OCI-M1 (cell line): ENCODE results near the gene CAV2.
"Not testable (repeated sequence)": the region's sequence is repeated elsewhere in the genome, so short reads cannot be mapped to it uniquely, and the experiment has no call there.

Source experiments
- DNase-seq: peaks from one replicate; lab custom pipeline; 2025; lab: John Stamatoyannopoulos, UW

CAV2 gene, protein sequence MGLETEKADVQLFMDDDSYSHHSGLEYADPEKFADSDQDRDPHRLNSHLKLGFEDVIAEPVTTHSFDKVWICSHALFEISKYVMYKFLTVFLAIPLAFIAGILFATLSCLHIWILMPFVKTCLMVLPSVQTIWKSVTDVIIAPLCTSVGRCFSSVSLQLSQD

DNA sequence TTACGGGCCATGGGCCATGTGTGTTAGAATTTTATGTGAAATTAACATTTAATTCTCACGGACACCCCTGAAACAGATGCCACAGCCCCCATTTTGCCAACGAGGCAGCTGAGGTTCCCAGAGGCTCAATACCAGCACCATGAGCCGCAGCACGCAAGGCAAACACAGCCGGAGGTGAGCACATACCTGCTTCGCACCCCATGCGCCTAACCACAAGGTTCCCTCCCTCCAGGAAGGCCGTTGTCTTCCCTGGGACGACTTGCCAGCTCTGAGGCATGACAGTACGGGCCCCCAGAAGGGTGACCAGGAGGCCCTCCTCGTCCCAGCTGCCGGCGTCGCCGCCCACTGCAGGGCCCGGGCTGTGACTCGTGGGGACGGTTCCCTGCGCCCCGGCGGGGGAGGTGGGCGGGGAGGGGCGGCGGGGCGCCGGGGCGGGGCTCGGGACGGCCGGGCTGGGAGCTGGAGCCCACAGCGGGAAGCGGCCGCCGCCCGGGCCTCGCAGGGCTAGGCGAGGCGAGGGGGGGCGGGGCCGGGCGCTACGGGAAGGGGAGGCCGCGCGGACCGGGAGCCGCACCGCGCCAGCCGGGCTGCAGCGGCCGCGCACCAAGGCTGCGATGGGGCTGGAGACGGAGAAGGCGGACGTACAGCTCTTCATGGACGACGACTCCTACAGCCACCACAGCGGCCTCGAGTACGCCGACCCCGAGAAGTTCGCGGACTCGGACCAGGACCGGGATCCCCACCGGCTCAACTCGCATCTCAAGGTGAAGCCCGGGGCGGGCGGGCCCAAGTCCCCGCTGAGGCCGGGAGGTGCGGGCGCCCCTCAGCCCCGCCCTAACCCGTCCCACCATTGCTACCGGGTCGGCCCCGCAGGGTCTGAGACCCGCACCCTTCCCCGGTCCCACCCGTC is at the start of gene CAV2:
Gene CAV2 (plus strand): TSS at position 571 of the 910 bp plus-strand sequence. CDS start 44 bp downstream, at position 615.
- DNase-seq: peak; percentile 32

DNA sequence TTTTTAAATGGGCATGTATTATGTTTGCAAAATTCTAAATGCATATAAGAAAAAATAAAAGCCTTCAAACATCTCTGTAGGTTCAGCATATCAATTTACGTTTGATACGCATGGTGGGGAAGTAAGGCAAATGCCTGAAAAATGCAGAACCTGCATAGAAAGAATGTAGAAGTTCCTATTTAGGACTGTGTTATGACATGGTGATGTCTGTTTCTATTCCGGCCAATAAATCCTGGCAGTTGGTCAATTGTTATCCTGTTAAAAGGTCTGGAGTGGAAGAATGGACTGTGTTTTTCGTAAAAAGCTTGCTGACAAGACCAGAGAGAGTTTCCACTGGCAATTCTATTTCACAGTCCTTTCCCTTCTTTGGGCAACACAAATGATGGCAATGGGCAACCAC is 49.6 kb upstream of the CAV2 start:
- DNase-seq: no peak

GRCh38 chr7:116451957-116452729 is 47.4 kb upstream of the CAV2 start:
- DNase-seq: no peak

- DNase-seq: no peak
These were observed 45.2 kb upstream of the CAV2 start for GRCh38 chr7:116454377-116454776.

DNA sequence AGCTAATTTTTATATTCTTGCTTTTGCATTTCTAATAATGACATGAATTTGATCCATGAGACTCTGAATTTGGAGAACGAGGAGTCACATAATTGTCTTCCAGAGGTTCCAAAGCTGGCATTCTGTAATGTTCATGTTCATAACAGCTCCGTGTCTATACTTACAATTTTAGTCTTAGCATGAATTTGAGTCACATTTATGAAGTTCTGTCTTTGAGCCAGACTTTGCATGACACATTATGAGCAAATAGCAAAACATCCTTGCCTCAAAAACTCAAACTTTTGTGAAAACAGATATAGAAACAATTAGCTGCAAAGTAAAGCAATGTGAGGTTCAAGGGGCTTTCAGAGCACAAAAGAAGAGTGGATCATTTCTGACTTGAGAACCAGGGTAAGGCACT is 44.5 kb upstream of the CAV2 start:
- DNase-seq: no peak

GRCh38 chr7:116455499-116455898 is 44.0 kb upstream of the CAV2 start:
- DNase-seq: no peak

GRCh38 chr7:116461500-116461899 is 38.0 kb upstream of the CAV2 start:
- DNase-seq: peak; percentile 42

DNA sequence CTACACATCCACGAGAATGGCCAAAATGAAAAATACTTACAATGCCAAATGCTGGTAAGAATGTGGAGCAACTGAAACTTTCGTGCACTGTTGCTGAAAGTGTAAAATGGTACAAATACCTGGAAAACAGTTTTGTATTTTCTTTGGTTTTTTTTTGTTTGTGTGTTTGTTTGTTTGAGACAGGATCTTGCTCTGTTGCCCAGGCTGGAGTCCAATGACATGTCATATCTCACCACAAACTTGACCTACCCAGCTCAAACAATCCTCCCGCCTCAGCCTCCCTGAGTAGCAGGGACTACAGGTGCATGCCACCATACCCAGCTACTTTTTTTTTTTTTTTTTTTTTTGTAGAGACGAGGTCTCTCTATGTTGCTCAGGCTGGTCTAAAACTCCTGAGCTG is 35.6 kb upstream of the CAV2 start:
- no peak for DNase-seq

DNA sequence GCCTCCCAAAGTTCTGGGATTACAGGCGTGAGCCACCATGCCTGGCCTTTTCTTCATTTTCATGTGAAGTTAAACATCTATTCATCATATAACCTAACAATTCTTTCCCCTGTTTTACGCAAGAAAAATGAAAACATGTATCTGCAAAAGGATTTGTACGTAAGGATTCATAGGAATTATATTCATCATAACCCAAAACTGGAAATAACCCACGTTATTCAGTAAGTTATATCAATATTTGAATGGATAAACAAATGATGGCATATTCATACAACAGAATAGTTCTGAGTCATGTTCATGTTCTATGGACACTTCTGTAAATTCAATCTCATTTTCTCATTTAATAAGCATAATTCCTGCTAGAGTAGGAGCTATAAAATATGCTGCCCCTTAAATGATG is 35.2 kb upstream of the CAV2 start:
- DNase-seq: no peak

GRCh38 chr7:116465125-116465524 is 34.4 kb upstream of the CAV2 start:
- DNase-seq: no peak

DNA sequence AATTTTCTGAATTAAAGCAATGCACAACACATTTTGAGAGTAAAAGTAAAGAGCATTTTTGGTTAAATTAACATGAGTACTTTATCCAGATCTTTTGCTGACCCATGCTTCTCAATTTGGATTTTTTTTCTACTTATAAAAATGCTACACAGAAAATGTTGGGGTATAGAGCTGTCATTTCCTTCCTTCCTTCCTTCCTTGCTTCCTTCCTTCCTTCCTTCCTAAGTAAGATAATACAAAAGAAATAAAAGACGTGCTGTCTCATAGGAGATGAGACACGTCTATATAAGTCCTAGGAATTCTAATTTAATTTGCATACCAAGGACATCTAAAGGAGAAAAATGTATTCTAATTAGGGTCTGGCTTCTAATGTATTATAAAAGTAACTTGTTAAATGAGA is 31.0 kb upstream of the CAV2 start:
- DNase-seq: no peak

DNA sequence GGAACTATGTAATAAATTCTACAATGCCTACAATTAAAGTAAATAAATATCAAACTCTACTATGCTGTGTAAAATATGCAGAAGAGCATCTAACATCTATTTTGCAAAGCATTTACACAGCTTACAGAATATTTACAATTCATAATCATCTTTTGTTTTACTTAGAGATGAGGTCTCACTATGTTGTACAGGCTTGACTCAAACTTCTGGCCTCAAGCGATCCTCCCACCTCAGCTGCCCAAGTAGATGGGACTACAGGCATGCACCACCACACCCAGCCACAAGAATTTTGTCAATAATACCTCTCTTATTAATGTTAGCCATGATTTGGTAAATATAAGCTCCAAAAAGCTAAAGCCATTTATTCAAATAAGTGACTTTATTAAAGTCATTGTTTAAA is 21.9 kb upstream of the CAV2 start:
- no peak for DNase-seq

DNA sequence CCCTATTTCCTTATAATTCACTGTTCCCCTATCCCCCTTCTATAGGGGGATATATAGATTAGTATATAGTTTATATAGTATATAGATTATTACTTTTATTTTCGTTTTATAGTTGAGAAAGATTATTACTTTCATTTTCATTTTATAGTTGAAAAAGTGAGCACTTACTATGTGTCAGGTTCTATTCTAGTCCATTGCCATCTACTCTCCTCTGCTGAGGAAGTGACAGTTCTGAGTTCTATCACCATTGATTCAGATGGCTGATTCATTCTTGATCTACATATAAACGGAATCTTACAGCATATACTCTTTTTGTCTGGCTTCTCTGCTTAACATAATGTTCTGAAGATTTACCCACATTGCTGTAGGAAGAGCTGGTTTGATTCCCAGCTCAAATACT is 20.7 kb upstream of the CAV2 start:
- DNase-seq: no peak

DNA sequence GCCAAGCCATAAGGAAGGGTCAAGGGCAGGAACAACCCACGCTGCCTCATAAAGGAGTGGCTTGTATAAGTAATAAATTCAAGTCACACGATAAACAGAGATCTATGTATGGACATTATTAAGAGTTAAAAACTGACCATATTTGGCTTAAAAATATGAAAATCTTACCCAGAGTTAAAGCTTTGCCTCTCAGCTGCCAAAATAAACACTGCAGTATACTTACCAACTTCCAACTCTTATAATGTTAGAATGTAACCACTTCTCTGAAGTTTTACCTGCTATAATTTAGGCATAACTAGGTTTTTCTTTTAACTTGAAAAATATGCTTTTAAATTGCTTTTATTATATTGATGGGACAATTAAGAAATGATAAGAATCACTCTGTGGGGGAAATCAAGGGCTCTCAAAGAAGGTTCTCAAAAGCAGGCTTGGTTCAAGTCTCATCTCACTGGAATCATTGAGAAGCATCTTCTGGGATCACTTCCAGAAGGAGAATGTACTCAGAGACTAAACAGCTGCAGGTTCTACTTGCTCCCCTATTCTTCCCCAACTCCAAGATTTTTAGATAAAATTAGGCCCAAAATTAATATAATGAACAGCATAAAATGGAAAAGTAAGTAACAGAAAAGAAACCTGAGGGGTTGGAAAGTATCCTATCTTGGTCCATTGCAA is 16.1 kb upstream of the CAV2 start:
- DNase-seq: no peak

DNA sequence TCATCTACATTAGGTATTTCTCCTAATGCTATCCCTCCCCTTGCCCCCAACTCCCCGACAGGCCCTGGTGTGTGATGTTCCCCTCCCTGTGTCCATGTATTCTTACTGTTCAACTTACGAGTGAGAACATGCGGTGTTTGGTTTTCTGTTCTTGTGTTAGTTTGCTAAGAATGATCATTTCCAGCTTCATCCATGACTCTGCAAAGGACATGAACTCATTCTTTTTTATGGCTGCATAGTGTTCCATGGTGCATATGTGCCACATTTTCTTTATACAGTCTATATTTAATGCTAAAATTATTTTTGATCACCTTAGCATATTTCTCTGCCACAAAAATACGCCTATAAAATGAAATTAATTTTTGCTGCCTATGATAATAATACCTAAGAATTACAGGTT is 15.1 kb upstream of the CAV2 start:
- not testable (repeated sequence) for DNase-seq

DNA sequence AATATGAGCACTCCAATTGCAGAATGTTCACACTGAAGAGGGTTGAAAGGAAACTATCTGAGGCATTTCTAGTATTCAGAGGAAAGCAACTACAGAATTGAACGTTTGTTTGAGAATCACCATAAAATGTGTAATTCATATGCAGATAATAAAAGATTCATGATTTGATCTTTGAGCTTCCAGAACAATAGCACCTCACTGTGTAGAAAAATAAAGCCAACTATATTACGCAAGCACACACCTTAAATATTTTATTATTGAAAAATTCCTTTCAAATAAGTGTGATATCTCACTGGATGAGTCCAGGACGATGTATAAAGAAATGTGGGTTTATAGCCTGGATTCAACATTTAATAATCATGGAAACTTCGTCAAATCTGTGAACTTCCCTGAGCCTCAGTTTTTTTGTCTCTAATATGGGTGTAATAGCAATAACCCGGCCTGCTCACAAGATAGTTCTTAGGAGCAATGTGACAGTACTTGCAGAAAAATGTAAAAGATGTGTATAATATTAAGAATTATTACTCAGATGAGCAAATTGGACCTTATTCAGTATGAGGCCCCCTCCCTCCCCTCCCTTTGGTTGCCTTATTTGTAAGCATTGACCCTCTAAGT is 11.5 kb upstream of the CAV2 start:
- no peak for DNase-seq

DNA sequence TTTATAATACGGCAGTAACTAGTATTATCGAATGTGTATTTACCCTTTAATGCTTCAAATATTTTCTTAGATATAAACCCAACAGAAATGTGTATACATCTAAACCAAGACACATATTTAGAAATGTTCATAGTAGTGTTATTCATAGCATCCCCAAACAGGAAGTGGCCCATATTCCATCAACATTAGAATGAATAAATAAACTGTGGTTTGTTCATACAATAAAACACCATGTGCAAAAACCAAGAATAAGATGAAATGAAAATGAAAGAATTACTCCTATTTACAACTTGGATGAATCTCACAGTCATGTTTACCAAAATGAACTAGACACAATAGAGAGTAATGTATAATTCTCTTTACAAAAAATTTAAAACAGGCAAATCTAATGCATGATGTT is 9.2 kb upstream of the CAV2 start:
- DNase-seq: no peak

- DNase-seq: no peak
These were observed 7.5 kb upstream of the CAV2 start for GRCh38 chr7:116491887-116492653.

DNA sequence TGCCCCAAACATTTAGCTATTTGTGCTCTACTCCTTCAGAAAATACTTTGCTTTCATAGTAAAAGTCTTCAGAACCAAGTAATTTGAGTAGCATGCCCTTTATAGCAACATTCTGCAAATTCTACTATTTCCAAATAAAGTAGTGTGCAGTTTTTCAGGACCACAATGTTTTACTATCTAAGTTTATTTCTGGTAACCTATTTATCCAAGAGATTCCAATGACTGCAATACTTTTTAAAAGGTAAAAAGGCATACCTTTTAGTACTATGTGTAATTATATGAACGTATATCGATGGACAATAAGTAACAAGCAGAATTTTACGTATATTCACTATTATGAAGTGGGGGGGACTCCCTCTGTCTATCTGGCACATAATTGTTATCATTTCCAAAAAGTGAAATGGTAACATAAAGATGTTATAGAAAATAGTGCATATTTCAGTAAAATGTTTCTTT is 6.9 kb upstream of the CAV2 start:
- no peak for DNase-seq

- DNase-seq: no peak
These were observed 6.1 kb upstream of the CAV2 start for GRCh38 chr7:116493449-116493848.

DNA sequence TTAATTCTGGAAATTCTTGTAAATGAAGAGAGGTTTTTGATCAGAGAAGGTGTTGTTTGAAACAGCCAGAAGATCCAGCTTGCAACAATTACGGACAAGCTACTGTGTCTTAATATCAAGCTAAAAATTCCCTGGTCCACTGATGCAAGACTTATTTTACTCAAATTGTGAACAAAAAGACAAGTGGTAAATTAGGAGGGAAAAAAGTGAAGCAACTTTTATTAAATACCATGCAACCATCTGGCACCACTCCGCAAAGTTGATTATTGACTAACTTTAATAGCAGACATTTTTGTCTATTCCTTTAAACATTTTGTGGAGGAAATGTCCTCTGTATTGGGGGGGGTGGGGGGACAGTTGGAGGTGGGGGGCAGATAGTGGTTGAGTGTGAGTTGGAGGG is 5.1 kb upstream of the CAV2 start:
- DNase-seq: no peak
